Activated CD8-positive, alpha-beta memory T cell treated with anti-CD3 and anti-CD28 coated beads, Interleukin-2, amount 50 U/mL, for 48 hours (primary cell): ENCODE results near the gene ZDHHC1.

Experiments
- DNase-seq: peaks from one replicate; pipeline ENCODE4 v3.0.0-alpha.2; 2020

Gene ZDHHC1

GRCh38 chr16:67415872-67416793 is at the start of gene ZDHHC1:
Gene ZDHHC1, minus strand, starts transcription at chr16:67416477. Its CDS starts 8,702 bp downstream, at chr16:67407775.
- DNase-seq: peak; percentile 86

- no peak for DNase-seq
Measured at GRCh38 chr16:67464565-67464964, 48.3 kb upstream of the ZDHHC1 start.

- no peak for DNase-seq
Measured at GRCh38 chr16:67463691-67464090, 47.4 kb upstream of the ZDHHC1 start.

GRCh38 chr16:67463059-67463458 is 46.8 kb upstream of the ZDHHC1 start:
- no peak for DNase-seq

GRCh38 chr16:67462279-67462655 is 46.0 kb upstream of the ZDHHC1 start:
- no peak for DNase-seq

GRCh38 chr16:67461600-67462278 is 45.5 kb upstream of the ZDHHC1 start:
- no peak for DNase-seq

GRCh38 chr16:67460961-67461360 is 44.7 kb upstream of the ZDHHC1 start:
- DNase-seq: no peak

GRCh38 chr16:67460168-67460567 is 43.9 kb upstream of the ZDHHC1 start:
- no peak for DNase-seq

- no peak for DNase-seq
Measured at GRCh38 chr16:67459861-67460150, 43.5 kb upstream of the ZDHHC1 start.

- DNase-seq: no peak
Measured at GRCh38 chr16:67459066-67459860, 43.0 kb upstream of the ZDHHC1 start.

- DNase-seq: no peak
Measured at GRCh38 chr16:67458121-67458641, 41.9 kb upstream of the ZDHHC1 start.

- no peak for DNase-seq
Measured at GRCh38 chr16:67457611-67458010, 41.3 kb upstream of the ZDHHC1 start.

- no peak for DNase-seq
Measured at GRCh38 chr16:67456391-67457081, 40.3 kb upstream of the ZDHHC1 start.

- DNase-seq: no peak
Measured at GRCh38 chr16:67454852-67455251, 38.6 kb upstream of the ZDHHC1 start.

- DNase-seq: no peak
Measured at GRCh38 chr16:67454104-67454503, 37.8 kb upstream of the ZDHHC1 start.

GRCh38 chr16:67451704-67452435 is 35.6 kb upstream of the ZDHHC1 start:
- DNase-seq: no peak

- DNase-seq: no peak
Measured at GRCh38 chr16:67451061-67451703, 34.9 kb upstream of the ZDHHC1 start.

- no peak for DNase-seq
Measured at GRCh38 chr16:67449739-67450138, 33.5 kb upstream of the ZDHHC1 start.

GRCh38 chr16:67449336-67449735 is 33.1 kb upstream of the ZDHHC1 start:
- no peak for DNase-seq

- no peak for DNase-seq
Measured at GRCh38 chr16:67448580-67448979, 32.3 kb upstream of the ZDHHC1 start.

- DNase-seq: peak; percentile 86
Measured at GRCh38 chr16:67447508-67448076, 31.3 kb upstream of the ZDHHC1 start.
